Smooth muscle cell (in vitro differentiated cells): ENCODE data around the gene MYRF. TPM values are rescaled to one million over a fixed set of nuclear protein-coding genes. Genes with fewer than 3 reads are reported as not detected.

Source experiments
- DNase-seq: peaks from one replicate; lab custom pipeline; 2025; ENCODE audit not compliant: unreplicated experiment; lab: John Stamatoyannopoulos, UW
- H2AFZ ChIP-seq: fragments of 200-600 bp; sonication (generic); 2 replicates; pipeline ENCODE4 v1.6.0; 2016; ENCODE audit warnings: antibody characterized with exemption, low read depth, mild to moderate bottlenecking
- H3F3A ChIP-seq: fragments of 200-600 bp; sonication (generic); 2 replicates; pipeline ENCODE4 v1.6.0; 2017; ENCODE audit warnings: antibody characterized with exemption, low read depth
- H3K27ac ChIP-seq: fragments of 200-600 bp; sonication (generic); 2 replicates; pipeline ENCODE4 v1.5.1; 2016; ENCODE audit warnings: low read depth, mild to moderate bottlenecking
- H3K27me3 ChIP-seq: fragments of 200-600 bp; sonication (generic); 2 replicates; pipeline ENCODE4 v1.6.1; 2016; ENCODE audit warnings: low read depth, mild to moderate bottlenecking
- H3K36me3 ChIP-seq: fragments of 200-600 bp; sonication (generic); 2 replicates; pipeline ENCODE4 v1.5.1; 2016; ENCODE audit warnings: low read depth
- H3K4me1 ChIP-seq: fragments of 200-600 bp; sonication (generic); 2 replicates; pipeline ENCODE4 v1.5.1; 2016; ENCODE audit warnings: low read depth
- H3K4me2 ChIP-seq: fragments of 200-600 bp; sonication (generic); 2 replicates; pipeline ENCODE4 v1.6.0; 2016; ENCODE audit warnings: mild to moderate bottlenecking
- H3K4me3 ChIP-seq: fragments of 200-600 bp; sonication (generic); 2 replicates; pipeline ENCODE4 v1.5.1; 2016; ENCODE audit warnings: mild to moderate bottlenecking
- H3K79me2 ChIP-seq: fragments of 200-600 bp; sonication (generic); 2 replicates; pipeline ENCODE4 v1.6.0; 2016; ENCODE audit warnings: low read depth, mild to moderate bottlenecking
- H3K9ac ChIP-seq: fragments of 200-600 bp; sonication (generic); 2 replicates; pipeline ENCODE4 v1.6.0; 2016; ENCODE audit warnings: low read depth
- H3K9me3 ChIP-seq: fragments of 200-600 bp; sonication (generic); replicated peaks from 2 replicates; pipeline ENCODE4 v1.5.1; 2016; ENCODE audit warnings: low read depth
- H4K20me1 ChIP-seq: fragments of 200-600 bp; sonication (generic); 2 replicates; pipeline ENCODE4 v1.6.0; 2016; ENCODE audit warnings: low read depth
- WGBS: methylation state at CpG from one replicate; pipeline ENCODE4 v1.1.7; 2016; ENCODE audit warnings: low lambda C conversion rate; 5-methylcytosine and 5-hydroxymethylcytosine counted together
- polyA plus RNA-seq: library from polyadenylated mRNA; unstranded; fragments of >200 nt; fragmentation: Nextera tagmentation; extraction: Ambion mirVana; gene quantifications from 2 replicates; pipeline ENCODE4 v1.2.1, GENCODE V29; 2016
- total RNA-seq: library from RNA; depleted of rRNA; stranded (reverse); fragments of >200 nt; gene quantifications from 2 replicates; pipeline ENCODE4 v1.2.3, GENCODE V29; 2014
- TF ChIP-seq, protein P1 (sequence below): fragments of 200-600 bp; sonication (generic); IDR thresholded peaks from 2 replicates; pipeline ENCODE4 v1.5.1; 2017; ENCODE audit warnings: borderline replicate concordance, mild to moderate bottlenecking, antibody characterized with exemption; ENCODE audit not compliant: insufficient read depth, poor library complexity, severe bottlenecking

The MYRF gene
- total and polyA plus RNA-seq, 2 experiments from 2014 or later, result 11.1 to 13.7 TPM

DNA sequence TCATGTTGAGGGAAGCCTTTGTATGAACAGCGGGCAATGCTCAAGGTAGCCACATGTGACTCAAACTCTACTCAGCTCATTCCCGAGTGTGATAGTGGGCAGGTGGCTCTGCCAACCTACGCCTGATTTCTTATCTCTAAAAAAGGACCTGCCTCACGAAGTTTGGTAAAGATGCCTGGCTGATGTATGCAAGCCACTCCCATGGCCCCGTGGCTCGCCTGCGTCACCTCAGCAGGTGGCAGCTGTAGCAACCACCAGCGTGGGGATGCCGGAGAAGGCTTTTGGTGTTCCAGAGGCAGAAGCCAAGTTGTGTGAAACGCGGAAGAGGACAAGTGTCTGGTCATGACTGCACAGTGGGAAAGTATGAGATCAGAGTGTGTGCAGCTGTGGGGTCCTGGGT lies 81.0 kb downstream of the MYRF start:
- Histone ChIP-seq H3K4me2 (no peak overlapping the region), H3F3A (peaks cover 33% of the 10 kb centered on the region), H3K79me2 (peaks cover 94% of the 10 kb centered on the region), H3K36me3 (no peaks in the 10 kb centered on the region), H3K4me1 (peaks cover 27% of the 10 kb centered on the region), H3K9ac (no peak overlapping the region), H2AFZ (no peak overlapping the region), H3K4me3 (no peak overlapping the region), H3K9me3 (no peaks in the 10 kb centered on the region), H3K27me3 (no peaks in the 10 kb centered on the region), H3K27ac (peak overlapping the region; percentile 68), H4K20me1 (peaks cover 97% of the 10 kb centered on the region)
- WGBS, result 87% methylated on average over 11 of the region's 11 CpGs
- TF ChIP-seq, protein P1, sequence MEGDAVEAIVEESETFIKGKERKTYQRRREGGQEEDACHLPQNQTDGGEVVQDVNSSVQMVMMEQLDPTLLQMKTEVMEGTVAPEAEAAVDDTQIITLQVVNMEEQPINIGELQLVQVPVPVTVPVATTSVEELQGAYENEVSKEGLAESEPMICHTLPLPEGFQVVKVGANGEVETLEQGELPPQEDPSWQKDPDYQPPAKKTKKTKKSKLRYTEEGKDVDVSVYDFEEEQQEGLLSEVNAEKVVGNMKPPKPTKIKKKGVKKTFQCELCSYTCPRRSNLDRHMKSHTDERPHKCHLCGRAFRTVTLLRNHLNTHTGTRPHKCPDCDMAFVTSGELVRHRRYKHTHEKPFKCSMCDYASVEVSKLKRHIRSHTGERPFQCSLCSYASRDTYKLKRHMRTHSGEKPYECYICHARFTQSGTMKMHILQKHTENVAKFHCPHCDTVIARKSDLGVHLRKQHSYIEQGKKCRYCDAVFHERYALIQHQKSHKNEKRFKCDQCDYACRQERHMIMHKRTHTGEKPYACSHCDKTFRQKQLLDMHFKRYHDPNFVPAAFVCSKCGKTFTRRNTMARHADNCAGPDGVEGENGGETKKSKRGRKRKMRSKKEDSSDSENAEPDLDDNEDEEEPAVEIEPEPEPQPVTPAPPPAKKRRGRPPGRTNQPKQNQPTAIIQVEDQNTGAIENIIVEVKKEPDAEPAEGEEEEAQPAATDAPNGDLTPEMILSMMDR, result no peak
- DNase-seq, result no peak

DNA sequence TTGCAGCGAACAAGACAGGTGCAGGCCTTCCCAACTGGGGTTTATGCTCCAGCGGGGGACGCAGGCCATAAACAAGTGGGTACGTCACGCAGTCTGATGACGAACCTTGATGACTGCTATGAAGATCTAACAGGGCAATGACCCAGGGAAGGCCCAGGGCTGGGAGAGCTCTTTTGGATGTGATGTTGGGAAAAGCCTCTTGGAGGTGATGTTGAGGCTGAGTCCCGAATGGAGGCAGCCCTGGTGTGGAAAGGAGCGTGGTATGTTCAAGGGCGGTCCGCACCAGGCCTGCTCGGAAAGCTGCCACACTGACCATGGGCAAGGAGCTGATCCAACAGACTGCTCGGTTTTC lies 81.5 kb downstream of the MYRF start:
- Histone ChIP-seq H3K27me3 (no peaks in the 10 kb centered on the region), H3K9me3 (no peaks in the 10 kb centered on the region), H3K4me1 (peaks cover 27% of the 10 kb centered on the region), H3K36me3 (no peaks in the 10 kb centered on the region), H3F3A (peaks cover 33% of the 10 kb centered on the region), H2AFZ (no peak overlapping the region), H3K4me3 (no peak overlapping the region), H4K20me1 (peaks cover 100% of the 10 kb centered on the region), H3K27ac (peak overlapping the region; percentile 68), H3K4me2 (peak overlapping the region; percentile 76), H3K79me2 (peaks cover 93% of the 10 kb centered on the region), H3K9ac (no peak overlapping the region)
- TF ChIP-seq, protein P1, result no peak
- no peak for DNase-seq
- 90% methylated on average over 12 of the region's 12 CpGs for WGBS

DNA sequence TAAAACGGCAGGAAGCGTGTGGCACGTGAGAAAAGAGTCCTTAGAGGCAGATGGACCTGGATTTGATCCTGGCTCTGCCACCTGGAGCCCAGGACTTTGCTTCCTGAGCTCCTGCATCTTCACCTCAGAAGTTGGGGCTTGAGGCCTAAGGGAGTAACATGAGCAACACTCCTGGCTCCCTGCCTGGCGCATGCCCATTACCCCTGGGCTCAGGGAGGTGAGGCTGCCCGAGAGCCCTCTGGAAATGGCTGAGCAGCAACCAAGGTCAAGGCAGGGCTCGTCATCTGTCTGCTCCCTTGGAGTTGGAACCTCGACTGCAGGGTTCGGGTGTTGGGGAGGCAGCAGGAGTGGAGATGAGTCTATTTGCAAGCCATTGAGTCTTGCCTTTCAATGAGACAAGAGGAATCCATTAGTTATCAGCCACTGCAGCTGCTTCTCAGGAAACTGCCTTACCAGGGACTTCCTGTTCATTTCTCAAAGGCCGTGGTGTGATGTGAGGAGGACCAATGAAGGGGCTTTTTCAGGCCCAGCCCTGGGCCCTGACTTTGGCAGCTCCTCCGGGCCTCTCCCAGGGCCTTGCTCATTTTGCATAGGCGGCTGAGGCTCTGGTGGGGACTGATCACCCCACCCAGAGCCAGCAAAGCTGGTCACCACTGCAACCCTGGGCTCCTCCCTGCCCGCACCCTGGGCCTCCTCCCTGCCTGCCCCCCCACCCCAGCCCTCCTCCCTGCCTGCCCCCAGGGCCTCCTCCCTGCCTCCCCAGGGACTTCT lies 82.0 kb downstream of the MYRF start:
- 46% methylated on average over 11 of the region's 12 CpGs for WGBS
- H3K4me1 ChIP-seq, result peaks cover 27% of the 10 kb centered on the region
- no peak for DNase-seq
- no peaks in the 10 kb centered on the region for H3K27me3 ChIP-seq
- no peak overlapping the region for H2AFZ ChIP-seq
- H4K20me1 ChIP-seq, result peaks cover 98% of the 10 kb centered on the region
- H3K4me3 ChIP-seq, result no peak overlapping the region
- peak overlapping the region; percentile 68 for H3K27ac ChIP-seq
- H3K79me2 ChIP-seq, result peaks cover 92% of the 10 kb centered on the region
- H3K36me3 ChIP-seq, result no peaks in the 10 kb centered on the region
- no peak overlapping the region for H3K9ac ChIP-seq
- peaks cover 33% of the 10 kb centered on the region for H3F3A ChIP-seq
- no peaks in the 10 kb centered on the region for H3K9me3 ChIP-seq
- TF ChIP-seq, protein P1, result no peak
- H3K4me2 ChIP-seq, result peak overlapping the region; percentile 76

DNA sequence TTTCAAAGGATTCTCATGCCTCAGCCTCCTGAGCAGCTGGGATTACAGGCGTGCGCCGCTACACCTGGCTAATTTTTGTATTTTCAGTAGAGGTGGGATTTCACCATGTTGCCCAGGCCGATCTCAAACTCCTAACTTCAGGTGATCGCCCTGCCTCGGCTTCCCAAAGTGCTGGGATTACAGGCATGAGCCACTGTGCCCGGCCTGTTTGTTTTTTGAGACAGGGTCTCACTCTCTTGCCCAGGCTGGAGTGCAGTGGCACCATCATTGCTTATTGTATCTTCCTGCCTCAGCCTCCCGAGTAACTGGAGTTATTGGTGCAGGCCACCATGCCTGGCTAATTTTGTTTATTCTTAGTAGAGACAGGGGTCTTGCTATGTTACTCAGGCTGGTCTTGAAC lies 83.8 kb downstream of the MYRF start:
- H2AFZ ChIP-seq, result no peak overlapping the region
- no peaks in the 10 kb centered on the region for H3K36me3 ChIP-seq
- no peaks in the 10 kb centered on the region for H3K27me3 ChIP-seq
- DNase-seq, result no peak
- H3K9me3 ChIP-seq, result no peaks in the 10 kb centered on the region
- H3K4me3 ChIP-seq, result no peak overlapping the region
- peaks cover 75% of the 10 kb centered on the region for H3K79me2 ChIP-seq
- H3K9ac ChIP-seq, result no peak overlapping the region
- peaks cover 20% of the 10 kb centered on the region for H3F3A ChIP-seq
- 97% methylated on average over 8 of the region's 8 CpGs for WGBS
- peaks cover 12% of the 10 kb centered on the region for H3K4me1 ChIP-seq
- peaks cover 97% of the 10 kb centered on the region for H4K20me1 ChIP-seq
- TF ChIP-seq, protein P1, result no peak
- H3K4me2 ChIP-seq, result no peak overlapping the region
- no peak overlapping the region for H3K27ac ChIP-seq
